Thoracic aorta (tissue), 2 donors: ENCODE data around the gene PSEN2. TPM values are rescaled to one million over a fixed set of nuclear protein-coding genes. Genes with fewer than 3 reads are reported as not detected.

Experiments
- ATAC-seq: fragments of 150-250 bp; one replicate; pipeline ENCODE4 v1.8.0; 2017; ENCODE audit warnings: low read depth; ENCODE audit not compliant: insufficient number of reproducible peaks, low FRiP score
- DNase-seq: peaks from one replicate; pipeline ENCODE4 v3.0.0-alpha.2; 2020; ENCODE audit warnings: low spot score
- H3K27ac ChIP-seq, 2 donors: fragments of 200-600 bp; sonication (generic); 1 replicate in 1 of 2; 2 replicates in 1 of 2; pipeline ENCODE4 v1.5.1; 2016; ENCODE audit warnings: mild to moderate bottlenecking in 2 of 2, moderate library complexity in 2 of 2
- H3K27me3 ChIP-seq: fragments of 200-600 bp; sonication (generic); replicated peaks from 2 replicates; pipeline ENCODE4 v1.6.0; 2016; ENCODE audit warnings: mild to moderate bottlenecking; ENCODE audit not compliant: insufficient read depth
- H3K36me3 ChIP-seq: fragments of 200-600 bp; sonication (generic); one replicate; pipeline ENCODE4 v1.5.1; 2016
- H3K4me1 ChIP-seq, 2 donors: fragments of 200-600 bp; sonication (generic); 1 replicate in 1 of 2; 2 replicates in 1 of 2; pipeline versions ENCODE4 v1.5.1 to v1.6.0; 2016; ENCODE audit warnings: low read depth in 2 of 2, mild to moderate bottlenecking in 1 of 2; ENCODE audit not compliant: control insufficient read depth in 1 of 2
- H3K4me3 ChIP-seq: fragments of 200-600 bp; sonication (generic); 2 replicates; pipeline ENCODE4 v1.5.1; 2016; ENCODE audit warnings: mild to moderate bottlenecking
- H3K9me3 ChIP-seq: fragments of 200-600 bp; sonication (generic); 2 replicates; pipeline ENCODE4 v1.5.1; 2016
- total RNA-seq, 2 donors: library from RNA; depleted of rRNA; stranded (reverse); fragments of >200 nt; gene quantifications; one replicate each; pipeline versions ENCODE4 v1.1.0 to v1.2.3, GENCODE V29; 2016
- TF ChIP-seq, protein P1 (sequence below): fragments of 200-600 bp; sonication (generic); IDR thresholded peaks from one replicate; pipeline ENCODE4 v1.5.1; 2019; ENCODE audit warnings: antibody characterized with exemption

The PSEN2 gene
- total RNA-seq, 2 donors from 2014 or later, result 22.2 to 52.1 TPM

DNA sequence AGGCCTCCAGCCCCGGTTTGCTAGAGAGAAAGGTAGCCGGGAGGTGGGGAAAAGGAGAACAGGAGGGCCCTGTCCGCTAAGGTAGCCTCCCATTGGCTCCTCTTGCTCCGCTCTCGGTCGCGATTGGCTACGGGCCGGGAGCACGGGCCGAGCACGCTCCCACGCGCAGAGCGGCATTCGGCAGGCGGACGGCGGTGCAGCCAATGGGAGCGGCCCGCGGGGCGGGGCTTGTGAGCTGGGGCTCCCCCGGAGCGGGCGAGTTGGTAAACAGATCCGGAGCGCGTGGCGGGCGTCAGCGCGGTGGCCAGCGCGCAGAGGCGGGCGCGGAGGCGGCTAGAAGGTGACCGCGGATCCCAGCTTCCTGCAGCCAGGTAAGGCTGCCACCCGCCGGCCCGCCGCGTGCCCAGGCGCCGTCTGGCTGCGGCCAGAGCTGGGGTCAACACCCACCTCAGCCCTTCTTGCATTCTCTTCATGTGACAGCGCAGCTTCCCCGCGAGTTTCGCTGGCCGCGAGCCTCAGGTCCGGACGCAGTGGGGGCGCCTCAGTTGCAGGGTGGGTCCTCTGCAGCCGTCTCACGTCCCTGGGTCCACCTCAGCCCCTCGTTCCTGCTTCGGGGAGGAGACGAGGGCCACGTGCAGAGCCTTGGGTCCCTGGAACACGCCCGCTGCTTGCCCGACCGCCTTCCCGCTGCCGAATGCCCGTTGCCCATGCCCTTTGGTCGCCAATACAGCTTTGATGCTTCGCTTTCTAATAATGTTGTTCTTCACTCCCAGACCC, 69.8 kb downstream of the PSEN2 start, which contains the start of gene COQ8A:
Gene COQ8A (plus strand): TSS at position 266 of the 777 bp plus-strand sequence. CDS start 21,092 bp downstream, outside the sequence.
- Histone ChIP-seq H3K36me3 (no peaks in the 10 kb centered on the region), H3K27me3 (no peaks in the 10 kb centered on the region), H3K4me3 (peak within 1 kb of the TSS; percentile 96), H3K4me1 (peaks cover 19 to 23% of the 10 kb centered on the region in 2 donors), H3K9me3 (no peaks in the 10 kb centered on the region), H3K27ac (peak within 1 kb of the TSS; percentile 98 to 99)
- ATAC-seq (peak; percentile 93), DNase-seq (peak; percentile 93)
- TF ChIP-seq, protein P1, sequence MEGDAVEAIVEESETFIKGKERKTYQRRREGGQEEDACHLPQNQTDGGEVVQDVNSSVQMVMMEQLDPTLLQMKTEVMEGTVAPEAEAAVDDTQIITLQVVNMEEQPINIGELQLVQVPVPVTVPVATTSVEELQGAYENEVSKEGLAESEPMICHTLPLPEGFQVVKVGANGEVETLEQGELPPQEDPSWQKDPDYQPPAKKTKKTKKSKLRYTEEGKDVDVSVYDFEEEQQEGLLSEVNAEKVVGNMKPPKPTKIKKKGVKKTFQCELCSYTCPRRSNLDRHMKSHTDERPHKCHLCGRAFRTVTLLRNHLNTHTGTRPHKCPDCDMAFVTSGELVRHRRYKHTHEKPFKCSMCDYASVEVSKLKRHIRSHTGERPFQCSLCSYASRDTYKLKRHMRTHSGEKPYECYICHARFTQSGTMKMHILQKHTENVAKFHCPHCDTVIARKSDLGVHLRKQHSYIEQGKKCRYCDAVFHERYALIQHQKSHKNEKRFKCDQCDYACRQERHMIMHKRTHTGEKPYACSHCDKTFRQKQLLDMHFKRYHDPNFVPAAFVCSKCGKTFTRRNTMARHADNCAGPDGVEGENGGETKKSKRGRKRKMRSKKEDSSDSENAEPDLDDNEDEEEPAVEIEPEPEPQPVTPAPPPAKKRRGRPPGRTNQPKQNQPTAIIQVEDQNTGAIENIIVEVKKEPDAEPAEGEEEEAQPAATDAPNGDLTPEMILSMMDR, result no peak

DNA sequence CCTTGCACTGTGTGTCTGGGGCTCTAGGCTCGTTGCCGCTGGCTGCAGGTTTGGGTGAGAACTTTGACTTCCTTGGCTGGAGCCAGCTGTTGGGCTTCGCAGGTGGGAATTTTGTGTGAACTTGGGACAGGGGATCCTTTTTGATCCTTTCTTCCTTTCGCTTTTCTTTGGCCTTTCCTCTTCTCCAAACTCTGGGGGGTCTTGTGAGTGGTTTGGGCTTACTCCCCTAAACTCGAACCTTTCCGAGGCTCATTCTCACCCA, 70.3 kb downstream of the PSEN2 start:
- TF ChIP-seq, protein P1, result no peak
- ATAC-seq (no peak), DNase-seq (no peak)
- no peaks in the 10 kb centered on the region for H3K27me3 ChIP-seq
- no peaks in the 10 kb centered on the region for H3K9me3 ChIP-seq
- H3K27ac ChIP-seq, result no peak overlapping the region
- H3K4me1 ChIP-seq, result peaks cover 19 to 23% of the 10 kb centered on the region in 2 donors
- no peaks in the 10 kb centered on the region for H3K36me3 ChIP-seq
- H3K4me3 ChIP-seq, result peak overlapping the region; percentile 96

DNA sequence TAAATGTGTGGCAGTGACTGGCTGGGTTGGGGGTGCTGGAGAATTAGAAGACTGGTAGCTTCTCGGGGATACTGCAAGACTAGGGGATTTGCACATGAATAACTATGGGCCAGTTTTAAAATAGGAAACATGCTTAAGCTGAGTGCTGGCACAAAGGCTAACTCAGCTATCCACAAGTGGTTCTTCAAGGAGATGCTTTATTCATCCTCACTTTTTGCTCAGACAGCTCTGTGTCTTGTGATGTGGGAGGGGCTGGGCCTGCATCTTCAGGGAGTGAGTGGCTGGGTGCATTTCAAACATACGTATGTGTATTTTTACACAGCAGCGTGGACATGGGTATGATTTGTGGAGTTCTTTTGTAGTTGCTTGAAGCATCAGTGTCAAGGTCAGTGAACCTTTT, 72.0 kb downstream of the PSEN2 start:
- H3K36me3 ChIP-seq, result no peaks in the 10 kb centered on the region
- DNase-seq, result no peak
- ATAC-seq, result no peak
- no peak overlapping the region for H3K4me3 ChIP-seq
- H3K27ac ChIP-seq, result no peak overlapping the region
- H3K4me1 ChIP-seq, result peaks cover 19 to 23% of the 10 kb centered on the region in 2 donors
- H3K9me3 ChIP-seq, result no peaks in the 10 kb centered on the region
- H3K27me3 ChIP-seq, result no peaks in the 10 kb centered on the region
- TF ChIP-seq, protein P1, result no peak

DNA sequence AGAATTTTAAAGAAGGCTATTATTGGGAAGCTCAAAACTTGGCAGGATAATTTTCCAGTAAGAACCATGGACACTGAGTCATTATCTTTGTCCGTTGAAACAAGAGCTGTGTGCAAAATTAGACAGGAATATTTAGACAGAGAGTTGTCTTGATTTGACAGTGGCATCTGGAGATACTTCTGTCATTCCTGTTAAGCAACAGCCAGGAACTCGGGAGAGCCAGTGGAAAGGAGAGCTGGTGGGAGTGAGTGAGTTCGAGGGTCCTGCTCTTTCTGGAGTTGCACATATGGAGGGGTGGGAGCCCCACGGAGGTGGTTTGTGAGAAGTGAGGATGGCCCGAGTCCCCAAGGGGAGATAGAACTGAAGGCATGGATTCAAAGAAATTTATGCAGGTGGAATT, 72.7 kb downstream of the PSEN2 start:
- peaks cover 19 to 21% of the 10 kb centered on the region in 2 donors for H3K4me1 ChIP-seq
- H3K27ac ChIP-seq, result no peak overlapping the region
- ATAC-seq, result no peak
- H3K36me3 ChIP-seq, result no peaks in the 10 kb centered on the region
- no peak overlapping the region for H3K4me3 ChIP-seq
- H3K27me3 ChIP-seq, result no peaks in the 10 kb centered on the region
- no peaks in the 10 kb centered on the region for H3K9me3 ChIP-seq
- no peak for DNase-seq
- TF ChIP-seq, protein P1, result no peak

DNA sequence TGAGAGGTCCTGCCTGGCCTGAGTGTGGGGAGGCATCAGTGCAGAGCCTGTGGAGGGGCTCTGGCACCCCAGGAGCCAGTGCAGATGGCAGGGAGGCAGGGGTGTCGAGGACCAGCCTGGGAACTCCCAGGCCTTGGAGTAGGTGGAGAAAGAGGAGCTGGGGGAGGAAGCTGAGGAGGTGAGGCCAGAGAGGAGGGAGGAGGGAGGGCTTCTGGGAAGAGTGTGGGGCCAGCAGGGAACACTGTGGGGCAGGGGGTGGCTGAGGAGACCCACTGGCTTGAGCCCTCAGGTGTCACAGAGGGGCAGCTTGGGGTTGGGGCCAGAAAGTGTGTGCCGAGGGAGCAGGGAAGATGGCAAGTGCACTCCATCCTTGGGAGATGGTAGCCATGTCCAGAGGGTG, 73.5 kb downstream of the PSEN2 start:
- Histone ChIP-seq H3K27ac (no peak overlapping the region), H3K27me3 (no peaks in the 10 kb centered on the region), H3K4me1 (peaks cover 12 to 13% of the 10 kb centered on the region in 2 donors), H3K36me3 (no peaks in the 10 kb centered on the region), H3K4me3 (no peak overlapping the region), H3K9me3 (no peaks in the 10 kb centered on the region)
- DNase-seq, result no peak
- TF ChIP-seq, protein P1, result no peak
- no peak for ATAC-seq
